ENCODE results near the gene SEL1L3.

DNA sequence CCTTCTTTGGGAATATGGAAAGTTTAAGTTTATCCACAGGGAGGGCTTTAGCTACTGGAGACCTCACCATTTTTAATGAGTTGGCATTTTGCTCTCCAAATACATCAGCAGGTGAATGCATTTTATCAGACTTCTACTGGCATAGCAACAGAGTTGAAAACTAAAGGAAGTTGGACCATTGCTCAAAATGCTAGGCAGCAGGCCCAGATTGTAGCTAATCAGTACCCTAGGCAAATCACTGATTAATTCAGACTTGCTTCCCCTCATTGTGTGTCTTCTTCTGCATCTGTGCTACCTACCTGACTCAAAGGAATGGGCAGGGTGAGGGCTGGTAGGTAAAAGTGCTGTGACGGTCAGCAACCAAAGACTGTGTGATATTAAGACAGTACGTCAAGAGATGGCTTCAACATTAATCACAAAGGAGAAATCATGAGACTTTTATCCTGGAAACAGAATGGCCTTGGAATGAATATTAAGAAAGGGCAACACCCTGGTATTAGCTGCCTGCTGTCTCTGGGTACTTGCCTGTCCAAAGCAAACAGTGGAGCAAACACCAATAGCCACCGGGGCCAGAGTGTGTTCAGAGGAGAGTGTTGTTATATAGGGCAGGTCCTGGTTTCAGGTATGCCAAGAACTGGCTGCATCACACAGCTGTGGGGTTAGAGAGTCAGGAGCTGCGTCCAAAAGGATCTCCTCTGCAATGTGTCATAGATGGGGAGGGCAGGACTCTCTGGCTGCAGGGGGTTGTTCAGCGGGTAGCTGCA, 34.2 kb upstream of the SEL1L3 start:
- TF ChIP-seq, protein P1, sequence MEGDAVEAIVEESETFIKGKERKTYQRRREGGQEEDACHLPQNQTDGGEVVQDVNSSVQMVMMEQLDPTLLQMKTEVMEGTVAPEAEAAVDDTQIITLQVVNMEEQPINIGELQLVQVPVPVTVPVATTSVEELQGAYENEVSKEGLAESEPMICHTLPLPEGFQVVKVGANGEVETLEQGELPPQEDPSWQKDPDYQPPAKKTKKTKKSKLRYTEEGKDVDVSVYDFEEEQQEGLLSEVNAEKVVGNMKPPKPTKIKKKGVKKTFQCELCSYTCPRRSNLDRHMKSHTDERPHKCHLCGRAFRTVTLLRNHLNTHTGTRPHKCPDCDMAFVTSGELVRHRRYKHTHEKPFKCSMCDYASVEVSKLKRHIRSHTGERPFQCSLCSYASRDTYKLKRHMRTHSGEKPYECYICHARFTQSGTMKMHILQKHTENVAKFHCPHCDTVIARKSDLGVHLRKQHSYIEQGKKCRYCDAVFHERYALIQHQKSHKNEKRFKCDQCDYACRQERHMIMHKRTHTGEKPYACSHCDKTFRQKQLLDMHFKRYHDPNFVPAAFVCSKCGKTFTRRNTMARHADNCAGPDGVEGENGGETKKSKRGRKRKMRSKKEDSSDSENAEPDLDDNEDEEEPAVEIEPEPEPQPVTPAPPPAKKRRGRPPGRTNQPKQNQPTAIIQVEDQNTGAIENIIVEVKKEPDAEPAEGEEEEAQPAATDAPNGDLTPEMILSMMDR (IDR thresholded peaks at IDR 0.05): no peak
- no peak for TF ChIP-seq EZH2 (IDR thresholded peaks at IDR 0.05; ENCODE audit: borderline replicate concordance, insufficient read depth, low read depth, low read length, poor library complexity, severe bottlenecking)
